Loucy (cell line): ENCODE data around the gene CCDC39.

Source experiments
- H2AFZ ChIP-seq: fragments of 200-600 bp; sonication (generic); 2 replicates; pipeline ENCODE4 v1.6.0; 2016; ENCODE audit warnings: antibody characterized with exemption, mild to moderate bottlenecking, low read length, moderate library complexity
- H3F3A ChIP-seq: fragments of 200-600 bp; 2 replicates; pipeline ENCODE4 v1.6.0; 2016; ENCODE audit warnings: antibody characterized with exemption, low read depth, mild to moderate bottlenecking
- H3K27me3 ChIP-seq: fragments of 200-600 bp; sonication (generic); 2 replicates; pipeline ENCODE4 v1.6.1; 2014; ENCODE audit warnings: low read length, mild to moderate bottlenecking; ENCODE audit not compliant: insufficient read depth, poor library complexity, severe bottlenecking
- H3K36me3 ChIP-seq: fragments of 200-600 bp; sonication (generic); 2 replicates; pipeline ENCODE4 v1.6.1; 2016; ENCODE audit warnings: low read length; ENCODE audit not compliant: insufficient read depth
- H3K4me1 ChIP-seq: fragments of 200-600 bp; sonication (generic); 2 replicates; pipeline ENCODE4 v1.5.1; 2014; ENCODE audit warnings: low read length, mild to moderate bottlenecking; ENCODE audit not compliant: insufficient read depth, poor library complexity, severe bottlenecking
- H3K4me2 ChIP-seq: fragments of 200-600 bp; sonication (generic); 2 replicates; pipeline ENCODE4 v1.6.0; 2014; ENCODE audit warnings: antibody characterized with exemption, low read length, low read depth, mild to moderate bottlenecking; ENCODE audit not compliant: poor library complexity, severe bottlenecking
- H3K4me3 ChIP-seq: fragments of 200-600 bp; sonication (generic); 2 replicates; pipeline ENCODE4 v1.5.1; 2014; ENCODE audit warnings: low read length, mild to moderate bottlenecking, mixed read lengths; ENCODE audit not compliant: poor library complexity, severe bottlenecking
- H3K79me2 ChIP-seq: fragments of 200-600 bp; sonication (generic); 2 replicates; pipeline ENCODE4 v1.6.1; 2014; ENCODE audit warnings: low read length; ENCODE audit not compliant: insufficient read depth
- H3K9ac ChIP-seq: fragments of 200-600 bp; sonication (generic); 2 replicates; pipeline ENCODE4 v1.6.0; 2014; ENCODE audit warnings: mild to moderate bottlenecking, low read depth, low read length, moderate library complexity; ENCODE audit not compliant: poor library complexity, severe bottlenecking
- H3K9me2 ChIP-seq: fragments of 200-600 bp; sonication (generic); replicated peaks from 2 replicates; pipeline ENCODE4 v1.6.1; 2016; ENCODE audit warnings: low read depth, low read length, mixed read lengths
- H3K9me3 ChIP-seq: fragments of 200-600 bp; sonication (generic); 2 replicates; pipeline ENCODE4 v1.6.1; 2014; ENCODE audit warnings: mild to moderate bottlenecking, antibody characterized with exemption, low read length, low read depth; ENCODE audit not compliant: insufficient read depth
- H4K20me1 ChIP-seq: fragments of 200-600 bp; sonication (generic); 2 replicates; pipeline ENCODE4 v1.6.0; 2014; ENCODE audit warnings: antibody characterized with exemption, low read length, mild to moderate bottlenecking; ENCODE audit not compliant: insufficient read depth, poor library complexity, severe bottlenecking
- EZH2phosphoT487 ChIP-seq: fragments of 200-600 bp; IDR thresholded peaks from 2 replicates; pipeline ENCODE4 v1.6.1; 2018; ENCODE audit warnings: antibody characterized with exemption, mild to moderate bottlenecking, moderate library complexity, borderline replicate concordance
- TF ChIP-seq, protein P1 (sequence below): fragments of 200-600 bp; sonication (generic); conservative IDR thresholded peaks from 2 replicates; pipeline ENCODE4 v1.5.1; 2014; ENCODE audit warnings: mild to moderate bottlenecking, antibody characterized with exemption, low read length

Gene CCDC39

DNA sequence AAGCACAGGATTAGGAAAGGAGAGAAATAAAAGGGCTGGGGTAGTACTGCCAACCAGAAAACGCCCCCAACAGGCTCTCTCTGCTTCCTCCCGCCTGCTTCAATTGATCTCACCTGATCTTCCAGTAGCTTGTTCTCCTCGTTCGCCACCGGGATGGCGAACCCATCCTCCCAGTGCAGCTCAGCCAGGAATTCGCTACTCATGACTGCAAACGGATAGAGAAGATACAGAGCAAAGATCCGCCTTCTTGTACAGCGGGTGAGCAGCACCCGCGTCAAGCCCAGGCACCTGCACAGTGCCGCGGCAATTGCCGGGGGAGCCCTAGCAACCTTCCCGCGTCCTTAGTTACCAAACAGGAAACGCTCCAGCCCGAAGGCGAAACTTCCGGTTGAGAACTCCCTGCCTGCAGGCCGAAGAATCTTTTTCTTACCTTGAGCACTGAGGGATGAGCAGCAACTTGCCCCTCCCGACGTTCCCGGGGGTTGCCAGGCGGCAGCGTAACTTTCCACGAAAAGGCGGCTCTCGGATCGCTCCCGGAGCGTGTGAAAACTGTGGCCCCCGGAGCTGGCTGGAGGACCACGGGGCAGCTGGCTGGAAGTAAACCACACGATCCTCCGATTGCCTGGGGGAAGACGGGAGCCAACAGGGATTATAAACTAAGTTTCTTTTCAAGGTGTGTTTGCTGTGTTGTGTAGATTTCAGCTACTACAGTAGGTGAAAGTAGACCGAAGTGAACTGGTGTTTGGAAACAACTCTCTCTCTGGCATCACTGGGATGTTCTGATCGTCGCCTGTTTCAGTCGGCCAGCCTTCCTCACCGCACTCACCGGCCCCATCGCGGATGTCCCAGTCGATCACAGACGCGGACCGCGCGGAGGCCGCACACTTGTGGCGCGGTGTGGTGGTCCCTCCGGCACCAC is at the start of gene CCDC39:
CCDC39 (minus strand) TSS at position 312 of the 919 bp plus-strand sequence; CDS start at position 203, 109 bp downstream.
- no peak within 1 kb of the TSS for H3K4me3 ChIP-seq
- H3K9me2 ChIP-seq = no peaks in the 10 kb centered on the region
- H3K9ac ChIP-seq = no peak within 1 kb of the TSS
- H3K4me1 ChIP-seq = no peaks in the 10 kb centered on the region
- no peaks in the 10 kb centered on the region for H3K9me3 ChIP-seq
- H3F3A ChIP-seq = no peaks in the 10 kb centered on the region
- H3K79me2 ChIP-seq = no peaks in the 10 kb centered on the region
- H3K4me2 ChIP-seq = no peak within 1 kb of the TSS
- no peaks in the 10 kb centered on the region for H3K27me3 ChIP-seq
- TF ChIP-seq, protein P1, sequence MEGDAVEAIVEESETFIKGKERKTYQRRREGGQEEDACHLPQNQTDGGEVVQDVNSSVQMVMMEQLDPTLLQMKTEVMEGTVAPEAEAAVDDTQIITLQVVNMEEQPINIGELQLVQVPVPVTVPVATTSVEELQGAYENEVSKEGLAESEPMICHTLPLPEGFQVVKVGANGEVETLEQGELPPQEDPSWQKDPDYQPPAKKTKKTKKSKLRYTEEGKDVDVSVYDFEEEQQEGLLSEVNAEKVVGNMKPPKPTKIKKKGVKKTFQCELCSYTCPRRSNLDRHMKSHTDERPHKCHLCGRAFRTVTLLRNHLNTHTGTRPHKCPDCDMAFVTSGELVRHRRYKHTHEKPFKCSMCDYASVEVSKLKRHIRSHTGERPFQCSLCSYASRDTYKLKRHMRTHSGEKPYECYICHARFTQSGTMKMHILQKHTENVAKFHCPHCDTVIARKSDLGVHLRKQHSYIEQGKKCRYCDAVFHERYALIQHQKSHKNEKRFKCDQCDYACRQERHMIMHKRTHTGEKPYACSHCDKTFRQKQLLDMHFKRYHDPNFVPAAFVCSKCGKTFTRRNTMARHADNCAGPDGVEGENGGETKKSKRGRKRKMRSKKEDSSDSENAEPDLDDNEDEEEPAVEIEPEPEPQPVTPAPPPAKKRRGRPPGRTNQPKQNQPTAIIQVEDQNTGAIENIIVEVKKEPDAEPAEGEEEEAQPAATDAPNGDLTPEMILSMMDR = no peak
- no peak for TF ChIP-seq EZH2phosphoT487
- H4K20me1 ChIP-seq = no peaks in the 10 kb centered on the region
- H2AFZ ChIP-seq = no peak within 1 kb of the TSS
- H3K36me3 ChIP-seq = no peaks in the 10 kb centered on the region

DNA sequence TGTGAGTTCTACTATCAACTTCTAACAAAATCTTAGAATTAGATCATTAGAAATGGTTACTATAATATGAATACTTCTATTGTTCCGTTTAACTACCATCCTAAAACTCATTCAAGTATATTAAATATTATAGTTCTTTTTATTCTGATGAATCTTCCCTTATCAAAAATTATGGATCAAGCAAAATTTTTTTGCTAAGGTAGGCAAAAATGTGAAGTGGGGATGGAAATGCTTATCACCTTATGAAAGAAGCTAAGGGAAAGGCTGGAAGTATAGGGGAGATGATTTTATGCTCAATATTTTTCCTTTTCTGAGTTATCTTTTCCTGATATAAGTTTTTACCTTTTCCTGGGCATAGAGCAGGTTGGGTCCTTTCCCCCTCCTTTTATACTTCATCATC is 40.7 kb upstream of the CCDC39 start:
- Histone ChIP-seq H3K36me3 (no peaks in the 10 kb centered on the region), H3K9me3 (no peaks in the 10 kb centered on the region), H3K4me2 (no peak overlapping the region), H3K4me1 (no peaks in the 10 kb centered on the region), H3K27me3 (no peaks in the 10 kb centered on the region), H2AFZ (no peak overlapping the region), H4K20me1 (no peaks in the 10 kb centered on the region), H3K9me2 (no peaks in the 10 kb centered on the region), H3K79me2 (no peaks in the 10 kb centered on the region), H3K9ac (no peak overlapping the region), H3F3A (no peaks in the 10 kb centered on the region), H3K4me3 (no peak overlapping the region)
- TF ChIP-seq, protein P1 = no peak
- TF ChIP-seq EZH2phosphoT487 = no peak

DNA sequence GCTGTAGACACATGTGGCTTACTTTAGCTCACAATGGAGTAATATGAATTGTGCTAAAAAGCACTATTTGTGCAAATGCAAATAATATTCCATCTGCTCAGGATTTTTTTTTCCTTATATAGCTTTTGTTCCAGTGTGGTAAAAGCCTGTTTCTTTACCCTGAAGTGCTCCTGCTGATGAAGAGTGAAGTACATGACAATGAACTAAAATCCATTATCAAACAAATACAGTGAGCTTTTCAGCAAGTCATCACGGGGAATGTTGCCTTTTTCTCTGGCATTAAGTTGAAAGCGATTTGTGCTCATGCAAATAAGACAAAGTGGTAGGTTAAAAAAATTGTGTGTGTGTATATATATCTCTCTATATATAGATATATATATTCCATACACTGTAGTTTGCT is 28.6 kb upstream of the CCDC39 start:
- Histone ChIP-seq H3K9me3 (no peaks in the 10 kb centered on the region), H3K4me3 (no peak overlapping the region), H3K4me1 (no peaks in the 10 kb centered on the region), H3K36me3 (no peaks in the 10 kb centered on the region), H3K9ac (no peak overlapping the region), H4K20me1 (no peaks in the 10 kb centered on the region), H3K79me2 (no peaks in the 10 kb centered on the region), H3K27me3 (no peaks in the 10 kb centered on the region), H3K9me2 (no peaks in the 10 kb centered on the region), H3K4me2 (no peak overlapping the region), H3F3A (no peaks in the 10 kb centered on the region), H2AFZ (no peak overlapping the region)
- TF ChIP-seq, protein P1 = no peak
- no peak for TF ChIP-seq EZH2phosphoT487
